Stimulated activated CD4-positive, alpha-beta T cell treated with anti-CD3 and anti-CD28 coated beads, Interleukin-1b, Interleukin-23, amount 100 ng/mL, for 48 hours (primary cell): ENCODE results near the gene GNB1L.
"Not testable (repeated sequence)": the region's sequence is repeated elsewhere in the genome, so short reads cannot be mapped to it uniquely, and the experiment has no call there.

ENCODE experiments used
- DNase-seq: peaks from one replicate; pipeline ENCODE4 v3.0.0-alpha.2; 2020

GNB1L gene

DNA sequence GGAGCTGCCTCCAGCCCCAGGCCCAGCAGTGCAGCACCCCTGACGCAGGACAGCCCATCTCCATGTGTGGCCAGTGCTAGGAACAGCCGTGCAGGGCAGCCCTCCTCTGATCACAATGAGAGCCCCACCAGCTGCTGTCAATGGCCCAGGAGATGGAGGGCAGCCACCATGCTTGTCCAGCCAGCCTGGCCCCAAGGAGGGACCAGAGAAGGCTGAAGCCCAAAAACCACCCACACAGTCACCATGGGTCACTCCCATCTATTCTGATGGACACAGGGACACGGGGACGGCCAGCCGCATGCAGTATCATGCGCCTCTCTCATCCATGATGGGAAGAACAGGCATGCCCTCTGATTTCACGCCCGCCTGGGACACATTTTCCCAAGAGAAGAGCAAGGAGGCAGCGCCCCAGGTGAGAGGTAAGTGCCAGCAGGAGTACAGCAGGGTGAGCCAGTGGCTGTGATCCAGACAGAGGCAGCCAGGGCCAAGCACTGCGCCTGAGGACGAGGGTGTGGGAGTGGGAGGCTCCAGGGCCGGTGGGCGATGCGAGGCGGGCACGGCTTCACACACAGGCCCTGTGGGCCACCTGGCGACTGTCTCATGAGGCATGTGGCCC lies 33.6 kb upstream of the GNB1L start:
- DNase-seq: no peak

DNA sequence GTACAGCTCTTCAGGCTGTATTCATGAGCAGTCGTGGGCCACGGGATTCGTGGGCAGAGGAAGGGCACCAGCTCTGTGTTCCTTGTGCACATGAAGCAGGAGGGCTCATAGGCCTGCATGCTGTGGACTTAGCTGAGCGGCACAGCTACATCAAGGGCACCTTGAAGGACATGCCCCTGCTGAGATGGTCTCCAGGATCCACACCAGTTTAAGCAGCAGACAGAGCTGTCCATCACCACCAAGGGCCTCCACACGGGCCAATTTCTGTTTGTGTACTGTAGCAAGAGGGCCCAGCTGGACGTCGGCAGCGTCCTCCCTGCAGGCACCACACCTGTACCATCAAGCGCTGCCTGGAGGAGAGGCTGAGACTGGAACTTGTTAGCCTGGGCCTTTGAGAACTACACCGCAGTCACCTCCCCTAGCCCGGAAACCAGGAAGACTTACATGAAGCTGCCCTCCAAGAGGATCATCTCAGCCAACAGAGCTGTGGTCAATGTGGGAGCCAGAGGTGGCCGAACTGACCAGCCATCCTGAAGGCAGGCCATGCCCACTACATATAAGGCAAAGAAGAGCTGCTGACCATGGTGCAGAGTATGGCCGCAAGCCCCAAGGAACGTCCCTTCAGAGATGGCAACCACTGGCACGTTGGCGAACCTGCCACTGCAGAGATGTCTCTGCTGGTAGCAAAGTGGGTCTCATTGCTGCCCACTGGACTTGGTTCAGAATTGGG lies 32.7 kb upstream of the GNB1L start:
- no peak for DNase-seq

DNA sequence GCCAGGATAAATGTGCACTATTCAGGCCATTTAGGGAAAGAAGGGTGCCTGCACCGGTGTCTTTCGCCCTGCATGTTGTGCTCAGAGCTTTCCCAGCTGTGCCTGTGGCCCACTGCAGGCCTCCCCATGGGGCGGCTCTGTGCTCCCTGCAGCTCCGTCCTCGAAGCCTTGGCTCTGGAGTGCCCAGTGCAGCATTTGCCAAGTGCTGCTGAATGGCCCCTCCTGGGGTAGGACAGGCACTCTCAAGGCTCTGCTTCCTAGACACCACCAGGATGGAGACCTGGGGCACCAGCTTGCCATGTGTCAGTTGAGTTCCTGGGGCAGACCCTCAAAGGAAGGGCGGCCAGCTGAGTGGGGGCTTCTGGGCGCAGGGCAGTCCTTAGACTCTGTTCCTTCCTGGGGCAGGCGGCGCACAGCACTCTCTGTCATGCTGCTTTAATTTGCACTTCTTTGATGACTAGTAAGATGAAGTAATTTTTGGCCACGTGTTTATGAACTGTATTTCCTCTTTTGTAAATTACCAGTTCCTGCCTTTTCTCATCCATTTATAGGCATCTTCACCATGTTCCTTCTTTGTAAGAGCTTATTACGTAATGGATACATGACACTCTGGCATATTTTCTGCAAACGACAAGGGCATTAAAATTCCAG lies 32.1 kb upstream of the GNB1L start:
- DNase-seq: peak; percentile 28

GRCh38 chr22:19885841-19886592 lies 31.3 kb upstream of the GNB1L start:
- no peak for DNase-seq

GRCh38 chr22:19884954-19885751 lies 30.5 kb upstream of the GNB1L start:
- DNase-seq: no peak

DNA sequence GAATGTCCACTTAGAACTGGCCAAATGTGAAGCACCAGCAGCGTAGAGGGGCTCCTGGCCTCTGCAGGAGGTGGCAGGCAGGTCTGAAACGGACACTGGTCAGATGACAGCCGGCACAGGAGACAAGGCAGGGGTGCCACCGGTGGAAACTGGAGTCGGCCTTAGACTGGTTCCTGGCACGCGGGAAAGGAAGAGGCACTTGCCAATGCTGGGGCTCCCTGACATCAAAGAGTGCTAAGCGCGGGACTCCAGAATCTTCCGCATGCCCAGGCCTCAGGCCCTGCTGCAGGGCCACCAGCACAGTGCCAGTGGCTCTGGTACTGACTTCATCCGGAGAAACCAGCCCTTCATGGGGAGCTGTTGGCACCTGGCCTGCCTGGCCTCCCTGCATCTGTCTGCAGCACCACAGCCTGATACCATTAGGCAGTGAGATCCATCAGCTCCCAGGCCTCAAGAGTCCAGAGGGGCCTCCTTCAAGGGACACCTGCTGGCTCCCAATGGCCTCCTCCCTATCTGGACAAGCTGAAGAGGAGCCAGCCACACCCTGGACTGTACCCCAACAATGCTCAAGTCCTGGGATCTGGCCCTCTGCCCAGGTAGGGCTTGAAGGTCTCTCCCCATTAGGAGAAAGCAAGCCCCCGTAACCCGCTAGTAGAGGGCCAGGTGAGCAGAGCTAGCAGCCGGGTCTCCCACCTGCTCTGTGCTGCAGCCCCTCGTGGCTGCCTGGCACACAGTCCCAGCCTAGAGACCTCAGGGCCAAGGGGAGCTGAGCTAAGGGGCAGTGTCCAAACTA lies 29.7 kb upstream of the GNB1L start:
- DNase-seq: no peak

DNA sequence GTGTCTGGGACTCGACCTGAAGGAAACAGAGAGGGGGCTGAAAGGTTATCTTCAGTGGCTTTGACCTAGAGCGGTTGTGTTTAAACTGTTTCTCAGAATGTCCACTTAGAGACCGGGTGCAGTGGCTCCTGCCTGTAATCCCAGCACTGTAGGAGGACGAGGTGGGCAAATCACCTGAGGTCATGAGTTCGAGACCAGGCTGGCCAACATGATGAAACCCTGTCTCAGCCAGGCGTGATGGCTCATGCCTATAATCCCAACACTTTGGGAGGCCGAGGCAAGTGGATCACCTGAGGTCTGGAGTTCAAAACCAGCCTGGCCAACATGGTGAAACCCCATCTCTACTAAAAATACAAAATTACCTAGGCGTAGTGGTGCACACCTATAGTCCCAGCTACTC lies 28.8 kb upstream of the GNB1L start:
- not testable (repeated sequence) for DNase-seq

GRCh38 chr22:19882446-19883381 lies 28.0 kb upstream of the GNB1L start:
- no peak for DNase-seq

GRCh38 chr22:19880786-19881569 lies 26.3 kb upstream of the GNB1L start:
- no peak for DNase-seq

- no peak for DNase-seq
Measured at GRCh38 chr22:19879992-19880785, 25.5 kb upstream of the GNB1L start.

DNA sequence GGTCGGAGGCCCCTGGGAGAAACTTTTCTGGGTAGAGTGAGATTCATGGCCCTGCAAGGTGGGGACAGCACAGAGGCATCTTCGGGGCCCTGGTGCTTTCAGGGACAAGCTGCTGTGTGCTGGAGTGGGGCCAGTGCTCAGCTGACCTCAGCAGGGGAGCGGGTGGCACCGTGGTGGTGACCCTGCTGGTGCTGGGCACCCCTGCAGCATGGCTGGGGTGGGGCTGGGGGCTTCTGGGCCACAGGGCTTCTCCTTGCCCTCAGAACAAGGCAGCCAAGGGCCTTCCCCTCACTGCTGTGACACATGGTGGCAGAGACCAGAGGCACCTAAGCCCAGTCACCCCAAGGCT lies 24.9 kb upstream of the GNB1L start:
- DNase-seq: no peak

DNA sequence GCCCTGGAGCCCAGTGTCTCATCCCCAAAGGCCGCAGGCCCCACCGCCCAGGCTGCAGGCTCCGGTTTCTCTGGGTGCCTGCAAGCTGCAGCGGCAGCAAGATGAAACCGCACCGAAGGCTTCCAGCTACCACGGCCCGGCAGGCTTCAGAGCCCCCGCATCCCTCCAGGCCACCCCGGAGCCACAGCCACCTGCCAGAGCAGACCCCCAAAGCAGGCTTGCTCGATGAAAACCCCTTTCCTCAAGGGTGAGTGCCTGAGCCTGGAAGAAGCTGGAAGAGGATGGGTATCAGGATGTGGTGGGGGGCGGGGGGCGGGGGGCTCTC lies 24.5 kb upstream of the GNB1L start:
- DNase-seq: no peak

DNA sequence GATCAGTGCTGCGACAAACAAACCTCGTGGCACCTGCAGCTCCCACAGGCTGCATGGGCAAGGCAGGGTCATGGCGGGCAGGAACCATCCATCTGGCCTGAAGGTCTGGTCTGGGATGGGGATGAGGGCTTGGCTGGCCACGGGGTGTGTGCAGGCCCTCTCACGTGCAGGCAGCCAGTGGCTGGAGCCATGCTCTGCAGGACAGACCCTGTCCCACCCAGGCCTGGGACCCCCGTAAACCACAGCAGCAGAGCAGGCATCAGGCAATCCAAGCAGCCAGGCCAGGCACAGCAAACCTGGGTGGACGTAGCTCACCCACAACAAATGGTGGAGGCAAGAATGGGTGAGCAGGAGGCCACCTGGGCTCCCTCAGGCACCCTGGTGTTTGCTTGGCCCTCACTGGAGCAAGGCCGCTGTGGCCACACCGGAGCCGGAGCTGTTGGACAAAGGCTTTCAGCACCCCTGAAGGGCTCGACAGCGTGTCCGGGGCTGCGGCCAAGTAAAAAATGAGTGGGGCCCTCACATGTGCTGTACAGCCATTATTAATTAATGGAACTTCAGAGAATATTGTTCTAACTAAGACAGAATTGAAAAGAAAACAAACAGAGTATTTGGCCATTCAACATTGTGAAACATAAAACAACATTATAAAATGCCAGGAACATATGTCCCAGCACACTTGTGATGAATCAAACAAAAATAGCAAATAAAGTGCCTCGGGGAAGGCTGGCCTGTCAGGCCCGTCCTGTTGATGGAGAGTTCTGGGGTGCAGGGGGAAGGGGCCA lies 24.0 kb upstream of the GNB1L start:
- no peak for DNase-seq

DNA sequence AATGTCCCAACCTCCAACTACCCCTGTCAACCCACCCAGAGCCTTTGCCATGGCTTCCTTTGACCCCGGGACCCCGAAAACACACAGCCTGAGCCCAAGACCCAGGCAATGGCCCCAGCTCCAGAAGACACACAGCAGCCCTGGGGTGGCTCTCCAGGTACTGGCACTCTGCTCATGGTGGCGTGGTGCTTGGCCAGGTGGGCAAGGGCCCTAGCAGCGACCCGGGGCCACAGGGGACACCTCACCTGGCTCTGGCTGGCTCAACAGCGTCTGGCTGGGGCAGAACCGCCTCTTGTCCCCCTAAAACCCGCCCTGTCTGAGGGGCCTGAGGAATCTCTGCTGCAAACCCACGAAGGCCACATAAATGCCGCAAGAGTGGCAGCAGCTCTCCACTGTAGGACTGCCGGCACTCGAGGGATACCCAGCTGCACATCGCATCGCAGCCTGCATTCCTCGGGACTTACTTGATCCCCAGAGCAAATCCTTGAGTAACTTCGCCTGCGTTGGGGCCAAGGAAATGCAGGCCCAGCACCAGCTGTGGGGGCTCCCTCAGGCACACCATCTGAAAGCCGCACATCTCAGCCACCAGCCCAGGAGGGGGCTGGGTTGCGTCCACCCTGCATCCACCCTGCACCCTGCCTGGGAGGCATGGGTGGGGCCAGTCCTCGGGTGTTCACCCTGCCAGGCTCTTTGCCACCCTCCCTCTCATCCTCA lies 23.1 kb upstream of the GNB1L start:
- no peak for DNase-seq

- no peak for DNase-seq
Measured at GRCh38 chr22:19876941-19877625, 22.4 kb upstream of the GNB1L start.

DNA sequence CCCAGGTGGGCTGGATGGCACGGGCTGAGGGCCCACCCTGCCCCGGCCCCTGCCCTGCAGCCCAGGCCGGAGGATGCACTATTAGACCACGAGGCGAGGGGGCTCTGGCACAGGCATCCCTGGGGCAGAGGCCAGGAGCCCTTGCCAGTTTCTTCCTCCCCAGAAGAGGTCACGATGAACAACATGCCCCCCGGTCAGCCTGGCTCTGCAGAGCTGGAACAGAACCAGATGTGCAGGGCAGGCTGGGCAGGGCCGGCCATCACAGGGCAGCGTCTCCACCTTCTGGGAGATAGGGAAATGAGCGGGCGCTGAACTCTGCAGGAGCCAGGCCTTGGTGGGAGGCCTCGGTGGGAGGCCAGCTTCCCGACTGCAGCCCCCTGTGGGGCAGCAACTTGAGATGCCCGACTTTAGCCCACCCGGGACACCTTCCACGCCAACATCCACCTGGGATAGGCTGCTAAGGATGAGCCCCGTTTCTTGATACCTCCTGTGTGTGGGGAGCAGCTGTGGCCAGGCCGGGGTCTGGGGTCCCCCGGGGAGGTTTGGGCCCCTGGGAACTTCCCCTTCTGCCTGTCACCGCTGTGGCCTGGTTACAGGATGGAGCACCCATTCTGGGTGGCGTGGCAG lies 21.8 kb upstream of the GNB1L start:
- peak; percentile 1 for DNase-seq
